CD14-positive monocyte (primary cell): ENCODE data around the gene PUM1. TPM values are rescaled to one million over a fixed set of nuclear protein-coding genes. Genes with fewer than 3 reads are reported as not detected.

Experiments
- DNase-seq, 3 donors: peaks; one replicate each; pipeline ENCODE4 v3.0.0-alpha.2; 2011 to 2022
- H2AFZ ChIP-seq: 2 replicates; pipeline ENCODE4 v1.6.0; 2012; ENCODE audit warnings: mild to moderate bottlenecking, low read depth, low read length, inconsistent platforms; ENCODE audit not compliant: insufficient read depth, poor library complexity, severe bottlenecking
- H3K27ac ChIP-seq, 2 donors: 1 replicate in 1 of 2; 2 replicates in 1 of 2; pipeline ENCODE4 v1.5.1; 2012 to 2013; ENCODE audit warnings: low read length in 2 of 2, control low read depth in 1 of 2, inconsistent platforms in 1 of 2, low read depth in 1 of 2, mild to moderate bottlenecking in 1 of 2
- H3K27me3 ChIP-seq, 2 donors: one replicate each; pipeline versions ENCODE4 v1.6.0 to v1.6.1; 2011 to 2013; ENCODE audit warnings: low read length in 2 of 2; ENCODE audit not compliant: control insufficient read depth in 2 of 2, insufficient read depth in 2 of 2
- H3K36me3 ChIP-seq, 2 donors: replicated peaks in 1 of 2; 1 replicate in 1 of 2; 2 replicates in 1 of 2; pipeline versions ENCODE4 v1.5.1 to v1.6.1; 2012 to 2013; ENCODE audit warnings: low read length in 2 of 2, control low read depth in 1 of 2, inconsistent platforms in 1 of 2, mild to moderate bottlenecking in 1 of 2; ENCODE audit not compliant: insufficient read depth in 2 of 2, control insufficient read depth in 1 of 2
- H3K4me1 ChIP-seq, 2 donors: 1 replicate in 1 of 2; 2 replicates in 1 of 2; pipeline versions ENCODE4 v1.5.1 to v1.6.1; 2012 to 2013; ENCODE audit warnings: low read length in 2 of 2, control low read depth in 1 of 2, inconsistent platforms in 1 of 2, mild to moderate bottlenecking in 1 of 2, moderate library complexity in 1 of 2; ENCODE audit not compliant: insufficient read depth in 2 of 2, control insufficient read depth in 1 of 2
- H3K4me2 ChIP-seq: replicated peaks from 2 replicates; pipeline ENCODE3; 2012; ENCODE audit warnings: low read length, moderate library complexity, mild to moderate bottlenecking; ENCODE audit not compliant: poor library complexity, severe bottlenecking; ENCODE audit errors: extremely low read depth
- H3K4me3 ChIP-seq, 3 experiments: fragments of 200-600 bp in 1 of 3; sonication (generic) in 1 of 3; replicated peaks in 1 of 3; 1 replicate in 2 of 3; 2 replicates in 1 of 3; pipeline ENCODE4 v1.5.1; 2011 to 2013; ENCODE audit warnings: low read length in 3 of 3, mild to moderate bottlenecking in 3 of 3, control low read depth in 2 of 3, low read depth in 2 of 3, inconsistent platforms in 1 of 3, moderate library complexity in 1 of 3
- H3K79me2 ChIP-seq: 2 replicates; pipeline ENCODE4 v1.6.0; 2012; ENCODE audit warnings: mild to moderate bottlenecking, control low read depth, inconsistent platforms, low read length, moderate library complexity; ENCODE audit not compliant: insufficient read depth
- H3K9ac ChIP-seq: 2 replicates; pipeline ENCODE4 v1.6.0; 2017; ENCODE audit warnings: low read length, mild to moderate bottlenecking; ENCODE audit not compliant: insufficient read depth, poor library complexity, severe bottlenecking
- H3K9me3 ChIP-seq, 2 donors: replicated peaks in 1 of 2; 1 replicate in 1 of 2; 2 replicates in 1 of 2; pipeline versions ENCODE4 v1.5.1 to v1.6.1; 2012 to 2013; ENCODE audit warnings: low read length in 2 of 2, control low read depth in 1 of 2; ENCODE audit not compliant: control insufficient read depth in 1 of 2, insufficient read depth in 1 of 2
- H4K20me1 ChIP-seq: 2 replicates; pipeline ENCODE4 v1.6.0; 2012; ENCODE audit warnings: mild to moderate bottlenecking, low read length, control low read depth, moderate library complexity; ENCODE audit not compliant: insufficient read depth
- H3K27ac Mint-ChIP-seq, 7 donors: one replicate each; pipeline ENCODE4 v1.8.0; 2020; ENCODE audit warnings: mild to moderate bottlenecking in 7 of 7, mixed read lengths in 7 of 7, moderate library complexity in 6 of 7, inconsistent platforms in 2 of 7
- H3K27me3 Mint-ChIP-seq, 3 donors: one replicate each; pipeline ENCODE4 v1.8.0; 2021 to 2022; ENCODE audit warnings: low read depth in 3 of 3, mild to moderate bottlenecking in 3 of 3, mixed read lengths in 3 of 3, moderate library complexity in 3 of 3, inconsistent platforms in 1 of 3
- H3K36me3 Mint-ChIP-seq, 2 donors: one replicate each; pipeline ENCODE4 v1.8.0; 2020; ENCODE audit warnings: mixed read lengths in 2 of 2, inconsistent platforms in 1 of 2, mild to moderate bottlenecking in 1 of 2
- H3K4me1 Mint-ChIP-seq: one replicate; pipeline ENCODE4 v1.8.0; 2020; ENCODE audit warnings: mild to moderate bottlenecking, mixed read lengths
- H3K4me3 Mint-ChIP-seq, 2 donors: one replicate each; pipeline ENCODE4 v1.8.0; 2020; ENCODE audit warnings: mild to moderate bottlenecking in 2 of 2, mixed read lengths in 2 of 2, moderate library complexity in 1 of 2
- H3K9me3 Mint-ChIP-seq, 7 donors: one replicate each; pipeline ENCODE4 v1.8.0; 2020 to 2022; ENCODE audit warnings: mixed read lengths in 7 of 7, mild to moderate bottlenecking in 6 of 7, moderate library complexity in 6 of 7, inconsistent platforms in 2 of 7
- WGBS: methylation state at CpG from one replicate; pipeline ENCODE4 v1.1.5; 2013; ENCODE audit warnings: missing lambda C conversion rate; ENCODE audit not compliant: insufficient coverage; 5-methylcytosine and 5-hydroxymethylcytosine counted together
- intact Hi-C, 2 donors: fragments of 100-400 bp; cut with micrococcal nuclease; formaldehyde crosslinking; loops; one replicate each; pipeline versions ENCODE4 v1.15.0 to v1.15.1; 2023
- polyA plus RNA-seq, 3 donors: library from polyadenylated mRNA; depleted of rRNA in 1 of 3; unstranded in 2 of 3; stranded (reverse) in 1 of 3; fragments of 300-500 nt in 2 of 3; fragments of >200 nt in 1 of 3; fragmentation: Illumina TruSeq in 2 of 3; gene quantifications; 1 replicate in 2 of 3; 2 replicates in 1 of 3; pipeline ENCODE4 v1.2.3, GENCODE V29; 2012 to 2021
- TF ChIP-seq, protein P1 (sequence below): fragments of 200-600 bp; IDR thresholded peaks from one replicate; pipeline ENCODE4 v1.8.0; 2022; ENCODE audit warnings: antibody characterized with exemption, mild to moderate bottlenecking

Gene PUM1
- polyA plus RNA-seq, 3 donors: 55.0 to 86.1 (median 62.4) TPM

DNA sequence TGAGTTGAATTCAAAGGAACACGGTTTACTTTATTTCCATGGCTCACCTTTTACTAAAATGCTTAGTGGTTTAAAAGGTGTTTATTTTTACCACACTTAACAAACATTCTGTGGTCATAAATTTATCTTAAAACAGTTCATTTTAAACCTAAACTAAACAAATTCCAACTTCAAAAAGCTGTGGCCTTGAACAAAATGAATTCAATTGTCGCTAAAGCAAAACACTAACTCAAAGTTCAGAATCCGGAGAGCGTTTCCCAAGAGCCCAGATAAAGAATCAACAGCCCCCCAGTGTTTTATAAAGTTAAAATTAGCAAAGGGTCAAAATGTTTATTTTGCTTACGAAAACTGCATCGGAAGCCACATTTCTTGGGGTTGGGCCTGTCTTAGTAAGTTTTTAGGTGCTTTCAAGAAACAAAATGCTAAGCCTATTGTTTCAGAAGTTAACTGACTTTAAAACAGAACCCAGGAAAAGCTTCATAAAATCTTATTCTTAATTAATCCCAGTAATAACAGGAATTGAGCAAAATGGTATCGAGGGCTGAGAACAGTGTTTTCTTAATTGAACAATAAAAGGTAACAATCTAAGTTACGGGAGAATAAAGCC is 1.3 kb downstream of the PUM1 start:
- Histone ChIP-seq H3K4me1 (peaks cover 22 to 33% of the 10 kb centered on the region in 2 donors), H3K4me3 (peak overlapping the region; percentile 71 to 99 (median 83)), H3K9ac (peak overlapping the region; percentile 96), H3K79me2 (peaks cover 64% of the 10 kb centered on the region), H3K4me2 (peak overlapping the region; percentile 88), H3K27ac (peak overlapping the region in 1 of 2 donors; percentile 99), H3K9me3 (no peaks in the 10 kb centered on the region), H3K27me3 (no peaks in the 10 kb centered on the region), H3K36me3 (peaks cover under 1 to 3% of the 10 kb centered on the region in 2 donors), H2AFZ (no peak overlapping the region), H4K20me1 (peaks cover 52% of the 10 kb centered on the region)
- intact Hi-C loops: loop anchor here in 1 of 2 donors (5.0 kb wide), 1 partner anchor 37 kb away; no protein-coding TSS in a partner anchor
- H3K4me1 Mint-ChIP-seq: peaks cover 26% of the 10 kb centered on the region
- DNase-seq: no peak
- WGBS: no CpG with 5 or more reads among the region's 8 CpGs
- H3K4me3 Mint-ChIP-seq: peak overlapping the region; percentile 98 to 100
- H3K27me3 Mint-ChIP-seq: peaks cover 0 to 2% (median 0%) of the 10 kb centered on the region in 3 donors
- peaks cover 0 to 5% (median 0%) of the 10 kb centered on the region in 7 donors for H3K9me3 Mint-ChIP-seq
- TF ChIP-seq, protein P1, sequence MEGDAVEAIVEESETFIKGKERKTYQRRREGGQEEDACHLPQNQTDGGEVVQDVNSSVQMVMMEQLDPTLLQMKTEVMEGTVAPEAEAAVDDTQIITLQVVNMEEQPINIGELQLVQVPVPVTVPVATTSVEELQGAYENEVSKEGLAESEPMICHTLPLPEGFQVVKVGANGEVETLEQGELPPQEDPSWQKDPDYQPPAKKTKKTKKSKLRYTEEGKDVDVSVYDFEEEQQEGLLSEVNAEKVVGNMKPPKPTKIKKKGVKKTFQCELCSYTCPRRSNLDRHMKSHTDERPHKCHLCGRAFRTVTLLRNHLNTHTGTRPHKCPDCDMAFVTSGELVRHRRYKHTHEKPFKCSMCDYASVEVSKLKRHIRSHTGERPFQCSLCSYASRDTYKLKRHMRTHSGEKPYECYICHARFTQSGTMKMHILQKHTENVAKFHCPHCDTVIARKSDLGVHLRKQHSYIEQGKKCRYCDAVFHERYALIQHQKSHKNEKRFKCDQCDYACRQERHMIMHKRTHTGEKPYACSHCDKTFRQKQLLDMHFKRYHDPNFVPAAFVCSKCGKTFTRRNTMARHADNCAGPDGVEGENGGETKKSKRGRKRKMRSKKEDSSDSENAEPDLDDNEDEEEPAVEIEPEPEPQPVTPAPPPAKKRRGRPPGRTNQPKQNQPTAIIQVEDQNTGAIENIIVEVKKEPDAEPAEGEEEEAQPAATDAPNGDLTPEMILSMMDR: no peak
- H3K27ac Mint-ChIP-seq: peak overlapping the region in 6 of 7 donors; percentile 45 to 100 (median 99)
- peaks cover 3 to 7% of the 10 kb centered on the region in 2 donors for H3K36me3 Mint-ChIP-seq

DNA sequence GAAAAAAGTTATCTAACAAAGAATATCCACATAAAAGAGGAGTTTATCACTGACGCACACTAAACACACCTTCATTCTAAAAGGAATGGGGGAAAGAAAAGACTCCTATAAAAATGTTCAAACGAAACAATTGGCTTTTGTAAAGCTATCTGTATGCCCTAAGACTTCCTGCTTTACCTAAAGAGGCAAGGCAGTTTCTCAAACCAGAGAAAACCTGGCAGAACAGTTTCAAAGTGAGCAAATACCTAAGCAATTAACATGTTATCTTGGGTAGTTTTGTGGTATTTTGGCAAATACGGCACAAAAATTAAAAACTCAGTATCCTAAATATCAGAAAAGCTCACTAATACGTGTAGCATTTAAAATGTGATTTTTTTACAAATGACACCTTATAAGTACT is 1.9 kb downstream of the PUM1 start:
- TF ChIP-seq, protein P1: no peak
- Mint-ChIP-seq H3K9me3 (peaks cover 0 to 5% (median 0%) of the 10 kb centered on the region in 7 donors), H3K27ac (peak overlapping the region in 4 of 7 donors; percentile 54 to 100 (median 99)), H3K4me3 (peak overlapping the region; percentile 98 to 100), H3K4me1 (peaks cover 28% of the 10 kb centered on the region), H3K27me3 (peaks cover 0 to 2% (median 0%) of the 10 kb centered on the region in 3 donors), H3K36me3 (peaks cover 9 to 12% of the 10 kb centered on the region in 2 donors)
- peaks cover 57% of the 10 kb centered on the region for H4K20me1 ChIP-seq
- no peaks in the 10 kb centered on the region for H3K9me3 ChIP-seq
- H3K4me1 ChIP-seq: peaks cover 22 to 33% of the 10 kb centered on the region in 2 donors
- H3K36me3 ChIP-seq: peaks cover 6 to 9% of the 10 kb centered on the region in 2 donors
- no peak overlapping the region for H2AFZ ChIP-seq
- no CpG with 5 or more reads among the region's 4 CpGs for WGBS
- peak in 1 of 3 donors; percentile 22 for DNase-seq
- H3K9ac ChIP-seq: peak overlapping the region; percentile 96
- no peaks in the 10 kb centered on the region for H3K27me3 ChIP-seq
- peak overlapping the region; percentile 71 to 99 (median 83) for H3K4me3 ChIP-seq
- peak overlapping the region; percentile 88 for H3K4me2 ChIP-seq
- peaks cover 70% of the 10 kb centered on the region for H3K79me2 ChIP-seq
- intact Hi-C loops: loop anchor here in 1 of 2 donors (5.0 kb wide), 1 partner anchor 36 kb away; no protein-coding TSS in a partner anchor
- peak overlapping the region in 1 of 2 donors; percentile 99 for H3K27ac ChIP-seq
